ENCODE measurements around the gene NFYC.

The NFYC gene

DNA sequence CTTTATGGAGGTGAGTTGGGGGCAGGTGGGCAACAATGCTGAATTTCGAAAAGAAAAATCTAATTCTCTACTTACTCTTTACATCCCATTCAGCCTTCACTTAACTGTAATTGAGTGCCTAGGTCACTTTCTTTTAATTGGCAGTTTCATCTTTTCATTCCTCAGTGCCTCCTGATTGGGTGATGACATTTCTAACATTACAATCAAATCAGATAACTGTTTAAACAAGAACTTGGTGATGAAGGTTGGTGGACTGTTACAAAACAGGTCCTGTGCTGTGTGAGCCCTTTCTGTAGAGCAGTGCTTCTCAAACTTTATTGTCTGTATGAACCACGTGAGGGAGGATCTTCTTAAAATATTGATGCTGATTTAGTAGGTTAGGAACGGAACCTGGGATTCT, 51.9 kb downstream of the NFYC start:
- FAIRE-seq (no peak), DNase-seq (ENCODE audit: insufficient read length, low spot score) (no peak)
- TF ChIP-seq POLR2A (IDR thresholded peaks at IDR 0.05; ENCODE audit: low read depth, low read length) (no peak), SPI1 (IDR thresholded peaks at IDR 0.05; ENCODE audit: low read depth, low read length) (no peak), TAF1 (IDR thresholded peaks at IDR 0.05; ENCODE audit: low read depth, low read length) (no peak), POU2F2 (IDR thresholded peaks at IDR 0.05; ENCODE audit: low read depth, low read length) (no peak), PAX5 (IDR thresholded peaks at IDR 0.05; ENCODE audit: insufficient read depth, low read length, severe bottlenecking) (no peak), POLR2AphosphoS5 (IDR thresholded peaks at IDR 0.05; ENCODE audit: low read depth, low read length) (no peak)

DNA sequence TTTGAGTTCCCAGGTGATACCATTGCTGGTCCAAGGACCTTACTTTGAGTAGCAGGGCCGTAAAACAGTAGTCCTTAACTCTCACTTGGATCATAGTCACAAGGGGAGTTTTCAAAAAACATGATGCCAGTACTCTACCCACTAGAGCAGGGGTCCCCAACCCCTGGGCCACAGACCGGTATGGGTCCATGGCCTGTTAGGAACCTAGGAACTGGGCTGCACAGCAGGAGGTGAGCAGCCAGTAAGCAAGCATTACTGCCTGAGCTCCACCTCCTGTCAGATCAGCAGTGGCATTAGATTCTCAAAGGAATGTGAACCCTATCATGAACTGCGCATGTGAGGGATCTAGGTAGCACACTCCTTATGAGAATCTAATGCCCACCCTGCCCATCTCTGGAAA, 52.4 kb downstream of the NFYC start:
- DNase-seq (ENCODE audit: insufficient read length, low spot score), result no peak
- no peak for TF ChIP-seq TAF1 (IDR thresholded peaks at IDR 0.05; ENCODE audit: low read depth, low read length)
- no peak for TF ChIP-seq POLR2A (IDR thresholded peaks at IDR 0.05; ENCODE audit: low read depth, low read length)
- TF ChIP-seq PAX5 (IDR thresholded peaks at IDR 0.05; ENCODE audit: insufficient read depth, low read length, severe bottlenecking), result no peak
- no peak for TF ChIP-seq POU2F2 (IDR thresholded peaks at IDR 0.05; ENCODE audit: low read depth, low read length)
- TF ChIP-seq SPI1 (IDR thresholded peaks at IDR 0.05; ENCODE audit: low read depth, low read length), result no peak
- no peak for TF ChIP-seq POLR2AphosphoS5 (IDR thresholded peaks at IDR 0.05; ENCODE audit: low read depth, low read length)
- no peak for FAIRE-seq

DNA sequence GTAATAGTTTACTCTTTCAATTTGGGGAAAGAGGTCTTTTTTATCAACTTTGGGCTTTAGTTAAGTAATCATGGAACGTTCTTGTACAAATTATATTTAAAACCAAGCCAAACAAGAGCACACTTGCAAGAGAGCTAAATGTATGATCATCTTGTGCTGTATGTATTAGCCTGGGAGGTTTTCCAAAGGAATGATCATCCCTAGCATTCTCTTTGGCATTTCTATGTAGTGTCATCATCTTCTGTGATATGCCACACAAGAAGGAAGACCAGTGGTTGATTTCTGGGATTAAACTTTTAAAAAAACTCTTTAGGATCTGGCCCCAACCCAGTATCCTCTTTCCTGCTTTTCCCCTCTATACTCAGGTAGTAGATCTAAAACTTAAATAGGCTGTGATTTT, 53.7 kb downstream of the NFYC start:
- DNase-seq (ENCODE audit: insufficient read length, low spot score), result no peak
- no peak for FAIRE-seq

DNA sequence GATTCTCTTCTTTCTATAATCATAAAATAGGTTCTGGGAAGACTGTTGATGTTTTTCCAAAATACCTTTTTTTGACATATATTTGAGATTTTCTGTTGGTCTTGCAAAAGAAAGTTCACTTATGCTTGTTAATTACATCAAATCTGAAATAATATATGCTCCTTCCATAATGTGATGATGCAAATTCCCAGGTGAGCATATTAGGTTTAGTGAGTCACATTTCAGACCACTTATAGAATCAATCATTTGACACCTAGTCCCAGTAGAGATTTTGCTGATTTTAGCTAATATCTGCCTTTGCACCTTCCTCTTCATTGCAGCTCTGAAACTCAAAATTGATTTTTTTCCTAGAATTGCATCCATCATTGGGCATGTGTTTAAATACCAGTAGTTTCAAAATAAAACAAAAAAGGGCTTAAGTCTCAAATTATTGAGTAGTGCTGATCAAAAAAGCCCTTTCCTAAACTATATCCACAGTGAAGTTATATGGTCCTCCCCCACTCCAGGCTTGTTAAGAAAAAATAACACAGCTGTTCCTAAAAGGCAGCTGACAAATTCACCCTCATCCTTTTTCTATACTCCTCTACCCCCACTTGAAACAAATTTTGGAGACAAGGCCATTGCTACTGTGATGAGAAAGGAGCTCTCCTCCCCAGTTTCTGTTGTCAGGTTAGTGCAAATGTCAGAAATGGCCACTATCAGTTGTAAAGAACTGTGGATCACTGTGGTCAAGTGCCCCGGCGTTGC, 55.0 kb downstream of the NFYC start:
- no peak for DNase-seq (ENCODE audit: insufficient read length, low spot score)
- no peak for FAIRE-seq
- TF ChIP-seq SPI1 (IDR thresholded peaks at IDR 0.05; ENCODE audit: low read depth, low read length) (no peak), PAX5 (IDR thresholded peaks at IDR 0.05; ENCODE audit: insufficient read depth, low read length, severe bottlenecking) (no peak), POLR2AphosphoS5 (IDR thresholded peaks at IDR 0.05; ENCODE audit: low read depth, low read length) (no peak), POLR2A (IDR thresholded peaks at IDR 0.05; ENCODE audit: low read depth, low read length) (no peak), POU2F2 (IDR thresholded peaks at IDR 0.05; ENCODE audit: low read depth, low read length) (no peak), TAF1 (IDR thresholded peaks at IDR 0.05; ENCODE audit: low read depth, low read length) (no peak)

More for the DNA sequence above, 53.7 kb downstream of the NFYC start:
- no peak for TF ChIP-seq PAX5 (IDR thresholded peaks at IDR 0.05; ENCODE audit: insufficient read depth, low read length, severe bottlenecking)
- no peak for TF ChIP-seq POLR2A (IDR thresholded peaks at IDR 0.05; ENCODE audit: low read depth, low read length)
- TF ChIP-seq TAF1 (IDR thresholded peaks at IDR 0.05; ENCODE audit: low read depth, low read length), result no peak
- no peak for TF ChIP-seq SPI1 (IDR thresholded peaks at IDR 0.05; ENCODE audit: low read depth, low read length)
- no peak for TF ChIP-seq POU2F2 (IDR thresholded peaks at IDR 0.05; ENCODE audit: low read depth, low read length)
- no peak for TF ChIP-seq POLR2AphosphoS5 (IDR thresholded peaks at IDR 0.05; ENCODE audit: low read depth, low read length)

DNA sequence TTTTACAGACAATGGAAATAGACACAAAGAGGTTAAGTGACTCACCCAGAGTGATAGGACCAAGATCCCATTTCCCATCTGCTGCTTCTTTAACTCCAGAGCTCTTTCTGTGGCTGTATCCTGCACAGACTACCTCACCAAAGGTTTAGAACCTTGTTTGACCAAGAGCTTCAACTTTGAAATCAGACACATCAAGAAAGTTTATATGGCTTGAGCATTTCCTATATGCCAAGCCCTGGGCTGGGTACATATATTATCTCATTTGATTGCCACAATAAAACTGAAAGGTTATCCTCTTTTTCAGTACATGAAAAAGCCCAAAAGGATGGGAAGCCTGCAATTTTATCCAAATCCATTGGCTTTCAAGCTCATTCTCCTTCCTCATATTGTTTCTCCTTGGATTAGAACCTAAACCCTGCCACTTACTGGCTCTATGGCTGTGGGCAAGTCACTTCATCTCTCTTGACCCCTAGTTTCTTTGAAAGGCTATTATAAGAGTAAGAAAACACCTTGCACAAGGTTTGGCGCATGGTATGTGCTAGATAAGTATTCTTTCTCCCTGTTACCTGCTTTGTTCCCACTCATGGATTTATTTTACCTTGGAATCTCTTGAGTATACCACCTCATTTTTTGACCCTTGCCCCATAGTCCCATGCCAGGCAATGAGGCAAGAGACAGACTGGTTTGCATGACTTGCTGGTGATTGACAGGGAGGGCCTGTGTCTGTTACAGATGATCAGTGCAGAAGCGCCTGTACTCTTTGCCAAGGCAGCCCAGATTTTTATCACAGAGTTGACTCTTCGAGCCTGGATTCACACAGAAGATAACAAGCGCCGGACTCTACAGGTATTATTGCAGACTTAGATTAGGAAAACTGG, 57.6 kb downstream of the NFYC start:
- DNase-seq (ENCODE audit: insufficient read length, low spot score) (no peak), FAIRE-seq (no peak)

DNA sequence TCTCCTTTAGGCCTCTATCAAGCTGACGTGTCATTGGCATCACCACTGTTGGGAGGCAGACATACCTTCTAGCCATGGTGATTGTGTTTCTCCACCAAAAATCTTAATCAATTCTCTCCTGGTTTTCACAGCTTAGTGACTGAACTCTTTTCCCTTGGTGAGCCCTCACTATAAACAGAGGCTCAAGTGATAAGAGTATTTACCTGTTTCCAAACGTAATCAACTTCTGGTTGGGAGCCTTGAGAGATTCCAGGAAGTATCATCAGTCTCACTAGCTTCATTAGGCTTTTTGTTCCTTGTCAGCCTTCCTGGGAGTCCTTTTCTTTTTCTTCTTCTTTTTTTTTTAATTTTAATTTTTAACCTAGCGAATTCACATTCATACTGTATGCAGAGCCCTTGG, 58.3 kb downstream of the NFYC start:
- no peak for FAIRE-seq
- no peak for DNase-seq (ENCODE audit: insufficient read length, low spot score)
- TF ChIP-seq TAF1 (IDR thresholded peaks at IDR 0.05; ENCODE audit: low read depth, low read length), result no peak
- TF ChIP-seq POLR2A (IDR thresholded peaks at IDR 0.05; ENCODE audit: low read depth, low read length), result no peak
- TF ChIP-seq POU2F2 (IDR thresholded peaks at IDR 0.05; ENCODE audit: low read depth, low read length), result no peak
- no peak for TF ChIP-seq SPI1 (IDR thresholded peaks at IDR 0.05; ENCODE audit: low read depth, low read length)
- TF ChIP-seq POLR2AphosphoS5 (IDR thresholded peaks at IDR 0.05; ENCODE audit: low read depth, low read length), result no peak

More for the DNA sequence above, 57.6 kb downstream of the NFYC start:
- TF ChIP-seq PAX5 (IDR thresholded peaks at IDR 0.05; ENCODE audit: insufficient read depth, low read length, severe bottlenecking) (no peak), POU2F2 (IDR thresholded peaks at IDR 0.05; ENCODE audit: low read depth, low read length) (no peak), POLR2AphosphoS5 (IDR thresholded peaks at IDR 0.05; ENCODE audit: low read depth, low read length) (no peak), POLR2A (IDR thresholded peaks at IDR 0.05; ENCODE audit: low read depth, low read length) (no peak), TAF1 (IDR thresholded peaks at IDR 0.05; ENCODE audit: low read depth, low read length) (no peak), SPI1 (IDR thresholded peaks at IDR 0.05; ENCODE audit: low read depth, low read length) (no peak)

DNA sequence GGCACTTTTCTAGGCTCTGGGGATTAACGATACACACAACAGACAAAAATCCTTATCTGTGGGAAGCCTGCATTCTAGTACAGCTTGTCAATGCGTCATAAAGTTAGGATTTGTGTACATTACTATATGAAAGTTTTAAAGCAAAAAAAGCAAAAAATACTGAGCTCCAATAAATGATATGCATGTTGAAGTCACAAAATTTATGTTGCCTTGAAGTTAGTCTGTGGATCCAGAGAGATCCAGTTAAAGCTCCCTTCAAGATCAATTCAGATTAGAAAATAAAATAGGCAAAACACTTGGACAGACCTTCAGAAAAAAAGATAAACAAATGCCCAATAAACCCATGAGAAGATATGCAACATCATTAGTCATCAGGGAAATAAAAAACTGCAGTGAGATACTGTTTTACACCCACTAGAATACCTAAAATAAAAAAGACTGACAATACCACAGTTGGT, 59.0 kb downstream of the NFYC start:
- DNase-seq (ENCODE audit: insufficient read length, low spot score) (no peak), FAIRE-seq (no peak)
- TF ChIP-seq SPI1 (IDR thresholded peaks at IDR 0.05; ENCODE audit: low read depth, low read length), result no peak
- TF ChIP-seq PAX5 (IDR thresholded peaks at IDR 0.05; ENCODE audit: insufficient read depth, low read length, severe bottlenecking), result no peak
- no peak for TF ChIP-seq TAF1 (IDR thresholded peaks at IDR 0.05; ENCODE audit: low read depth, low read length)
- TF ChIP-seq POU2F2 (IDR thresholded peaks at IDR 0.05; ENCODE audit: low read depth, low read length), result no peak
- no peak for TF ChIP-seq POLR2AphosphoS5 (IDR thresholded peaks at IDR 0.05; ENCODE audit: low read depth, low read length)
- TF ChIP-seq POLR2A (IDR thresholded peaks at IDR 0.05; ENCODE audit: low read depth, low read length), result no peak

DNA sequence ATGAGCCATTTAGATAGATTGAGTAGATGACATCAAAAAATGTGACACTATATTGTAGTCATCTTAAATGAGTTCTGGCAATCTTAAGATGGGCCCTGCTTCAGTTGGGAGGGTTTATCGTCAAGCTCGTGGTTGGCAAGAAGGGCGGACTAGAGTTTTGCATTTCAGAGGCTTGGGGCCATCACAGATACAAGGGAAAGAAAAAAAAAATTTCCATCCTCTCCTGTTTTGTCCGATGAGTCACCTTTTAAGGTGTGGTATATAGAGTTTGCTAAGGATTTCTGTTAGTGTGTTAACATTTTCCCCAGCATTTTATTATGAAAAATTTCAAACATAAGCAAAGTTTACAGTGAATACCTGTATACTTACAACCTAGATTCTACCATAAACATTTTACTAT, 60.3 kb downstream of the NFYC start:
- FAIRE-seq, result no peak
- TF ChIP-seq TAF1 (IDR thresholded peaks at IDR 0.05; ENCODE audit: low read depth, low read length) (no peak), POLR2A (IDR thresholded peaks at IDR 0.05; ENCODE audit: low read depth, low read length) (no peak), POLR2AphosphoS5 (IDR thresholded peaks at IDR 0.05; ENCODE audit: low read depth, low read length) (no peak), PAX5 (IDR thresholded peaks at IDR 0.05; ENCODE audit: insufficient read depth, low read length, severe bottlenecking) (no peak), POU2F2 (IDR thresholded peaks at IDR 0.05; ENCODE audit: low read depth, low read length) (no peak), SPI1 (IDR thresholded peaks at IDR 0.05; ENCODE audit: low read depth, low read length) (no peak)
- no peak for DNase-seq (ENCODE audit: insufficient read length, low spot score)
